Stimulated activated CD4-positive, alpha-beta T cell treated with anti-CD3 and anti-CD28 coated beads, TNF-alpha, amount 100 ng/mL, for 24 hours (primary cell): ENCODE data around the gene ZC3H12C.

Experiments
- DNase-seq, 3 experiments: peaks; one replicate each; pipeline ENCODE4 v3.0.0-alpha.2; 2020; ENCODE audit warnings: low read depth in 3 of 3

The ZC3H12C gene

DNA sequence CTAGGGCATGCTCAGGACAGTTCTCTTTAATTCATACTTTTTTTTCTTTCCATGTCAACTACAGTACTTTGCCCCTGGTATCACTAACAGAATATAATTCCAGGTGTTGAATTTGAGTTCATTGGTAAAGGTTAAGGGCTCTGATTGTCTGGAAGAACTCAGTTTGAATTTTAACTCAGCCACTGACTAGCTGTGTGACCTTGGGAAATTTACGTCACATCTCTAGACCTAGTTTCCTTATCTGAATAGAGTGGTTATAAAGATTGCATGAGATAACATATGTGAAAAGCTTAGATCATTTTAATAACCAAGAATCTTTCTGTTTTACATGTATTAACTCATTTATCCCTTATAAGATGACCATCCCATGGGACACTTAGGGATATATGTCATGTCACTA is 15.8 kb upstream of the ZC3H12C start:
- DNase-seq = no peak

DNA sequence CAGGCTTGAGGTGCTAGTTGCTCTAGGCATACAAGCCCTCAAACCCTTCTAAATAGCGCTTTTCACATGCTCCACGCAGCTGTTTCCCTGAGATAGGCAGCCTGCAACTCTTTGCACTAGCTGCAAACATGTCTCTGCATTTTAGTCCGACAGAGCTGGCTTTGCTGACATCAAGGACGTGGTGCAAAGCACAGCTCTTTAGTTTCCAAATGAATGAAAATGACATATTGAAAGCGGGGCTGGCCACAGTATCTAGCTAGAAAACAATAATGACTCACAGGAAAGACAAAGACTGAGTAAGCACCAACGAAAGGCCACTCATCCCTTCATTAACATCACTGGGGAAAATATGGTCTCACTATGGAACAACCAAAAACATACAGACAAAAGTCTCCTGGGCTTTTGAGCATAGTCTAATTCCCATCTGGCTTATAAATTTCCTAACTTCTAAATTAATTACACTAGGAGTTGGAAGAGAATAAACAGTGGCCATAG is 15.3 kb upstream of the ZC3H12C start:
- DNase-seq = peak in 1 of 3 experiments; percentile 14

DNA sequence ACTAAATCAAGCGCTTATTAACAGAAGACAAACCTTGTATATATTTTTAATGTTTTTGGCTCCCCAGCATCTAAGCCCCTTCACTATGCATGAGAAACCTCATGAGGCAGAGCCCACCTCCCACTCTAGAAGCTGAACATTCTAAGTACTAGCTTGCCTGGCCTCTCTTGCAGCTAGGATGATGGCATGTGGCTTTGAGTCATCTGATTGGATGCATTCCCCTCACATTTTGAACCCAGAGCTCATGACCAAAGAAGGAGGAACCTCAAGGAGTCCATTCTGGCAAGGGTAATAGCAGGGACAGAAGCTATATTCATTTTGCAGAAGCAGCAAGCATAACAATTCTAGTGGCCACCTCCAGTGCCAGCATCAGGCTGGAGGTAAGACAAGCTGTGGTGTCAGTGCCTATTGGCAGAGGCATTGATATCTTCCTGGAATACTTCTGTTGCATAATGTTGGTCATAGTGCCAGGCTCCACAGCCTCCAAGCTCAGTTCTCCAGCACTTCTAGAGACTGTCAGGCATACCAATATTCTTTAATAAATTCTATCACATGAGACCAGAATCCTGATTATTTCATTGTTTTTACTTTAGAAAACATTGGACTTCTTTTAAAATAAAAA is 14.2 kb upstream of the ZC3H12C start:
- no peak for DNase-seq

DNA sequence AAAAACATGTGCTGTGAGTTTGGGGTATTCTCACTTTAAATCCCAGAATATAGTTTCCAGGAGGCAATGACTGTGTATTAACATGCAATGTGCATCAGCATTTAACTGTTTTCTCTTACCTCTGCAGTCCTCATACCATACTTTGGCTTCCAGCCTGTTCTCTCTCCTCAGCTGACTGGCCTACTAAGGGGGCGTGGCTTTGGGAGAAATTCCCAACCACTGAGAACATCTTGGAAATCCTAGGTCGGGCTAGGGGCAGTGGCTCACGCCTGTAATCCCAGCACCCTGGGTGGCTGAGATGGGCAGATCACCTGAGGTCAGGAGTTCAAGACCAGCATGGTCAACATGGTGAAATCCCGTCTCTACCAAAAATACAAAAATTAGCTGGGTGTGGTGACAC is 13.5 kb upstream of the ZC3H12C start:
- DNase-seq = no peak

DNA sequence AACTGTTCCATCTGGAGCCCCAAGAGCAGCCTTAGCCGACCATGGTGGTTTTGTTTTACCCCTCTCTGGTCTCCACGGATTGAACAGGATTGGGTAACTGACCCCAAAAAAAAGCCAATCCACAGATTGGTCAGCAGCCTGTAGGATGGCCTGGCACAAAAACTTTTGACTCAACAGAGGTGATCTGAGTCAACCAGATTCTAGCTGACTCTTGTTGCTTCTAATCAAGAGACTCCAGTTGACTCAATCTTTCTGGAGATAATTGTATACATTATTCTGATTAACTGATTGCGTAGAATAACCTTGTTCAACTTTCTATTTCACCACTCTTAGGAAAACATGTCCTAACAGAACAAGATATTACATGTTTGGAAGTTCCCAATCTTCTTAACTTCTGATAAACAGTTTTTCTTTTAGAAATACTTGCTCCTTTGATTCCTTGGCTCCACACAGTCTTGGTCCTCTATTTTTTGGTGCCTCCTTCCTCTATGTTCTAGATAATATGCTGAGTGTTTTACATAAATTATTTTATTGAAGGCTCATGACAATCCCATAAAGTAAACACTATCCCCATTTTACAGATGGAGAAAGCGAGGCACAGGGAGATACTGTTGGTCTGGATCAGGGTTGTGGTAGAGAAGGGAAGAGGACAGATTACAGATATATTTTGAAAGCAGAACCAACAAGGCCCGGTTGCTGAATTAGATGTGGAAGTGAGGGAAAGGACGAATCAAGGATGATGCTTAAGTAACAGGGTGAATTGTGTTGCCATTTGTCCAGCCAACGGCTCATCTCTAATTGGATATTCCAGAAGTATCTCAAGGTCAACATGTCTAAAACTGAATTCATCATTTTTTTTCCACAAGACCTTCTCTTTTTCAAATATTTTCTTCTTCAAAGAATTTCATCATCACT is 11.5 kb upstream of the ZC3H12C start:
- no peak for DNase-seq

DNA sequence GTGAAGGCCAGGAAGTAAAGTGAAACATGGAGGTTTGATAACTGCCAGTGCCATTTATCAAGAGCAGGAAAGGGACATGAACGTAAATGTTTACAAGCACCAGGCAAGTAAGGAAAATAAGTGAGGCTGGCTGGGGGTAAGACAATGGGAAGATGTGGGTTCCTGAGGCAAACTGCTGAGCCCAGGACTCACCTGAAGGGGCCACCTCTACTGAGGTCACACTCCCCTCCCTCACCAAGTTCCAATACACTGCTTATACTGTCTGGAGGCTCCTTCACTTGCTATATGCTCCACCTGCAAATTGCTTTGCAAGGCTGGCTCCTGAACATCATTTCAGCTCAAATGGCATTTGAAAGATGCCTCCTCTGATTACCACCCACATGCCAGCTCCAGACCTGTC is 10.3 kb upstream of the ZC3H12C start:
- no peak for DNase-seq

DNA sequence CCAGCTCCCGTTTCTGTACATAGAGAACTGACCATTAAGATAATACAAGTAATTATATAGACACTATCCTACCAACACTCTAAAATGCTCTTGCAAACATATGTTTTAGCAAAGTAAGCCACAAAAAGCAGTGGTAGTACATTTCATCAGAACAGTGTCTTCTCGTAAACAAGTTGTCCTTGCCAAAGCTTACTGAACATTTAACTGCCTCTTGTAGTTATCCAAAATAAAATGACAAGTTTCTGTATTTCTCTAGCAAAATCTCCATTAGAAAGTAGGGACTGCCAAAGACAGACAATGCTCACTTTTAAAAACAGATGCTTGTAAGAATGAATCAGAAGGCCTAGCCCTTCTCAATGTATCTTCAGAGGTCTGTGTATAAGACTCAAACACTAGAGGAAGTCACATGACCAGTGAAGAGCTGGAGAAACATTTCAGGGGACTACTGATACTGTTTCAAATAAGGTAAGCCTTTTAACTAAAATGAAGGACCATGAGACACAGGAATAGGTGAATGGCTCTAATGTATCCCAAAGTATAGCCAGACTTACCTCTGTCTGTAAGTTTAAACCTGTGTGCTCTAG is 7.8 kb upstream of the ZC3H12C start:
- no peak for DNase-seq

DNA sequence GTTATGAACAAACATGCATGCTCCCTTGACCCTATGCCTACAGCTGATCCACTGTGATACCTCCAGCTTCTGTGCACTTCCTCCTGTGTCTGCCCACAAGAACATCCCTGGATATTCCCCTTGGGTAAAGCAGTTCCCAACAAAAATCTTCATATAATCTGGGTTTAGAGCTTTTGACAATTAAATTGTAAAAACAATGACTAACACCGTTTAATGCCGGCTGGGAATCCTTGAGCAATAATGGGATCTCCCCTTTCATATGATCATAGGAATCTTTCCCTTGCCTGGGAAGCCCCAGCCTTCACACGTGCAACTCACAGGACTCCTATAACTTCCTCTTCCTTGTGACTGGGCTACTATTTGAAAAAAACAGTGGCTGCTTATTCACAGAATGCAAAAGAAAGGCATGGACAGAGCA is 6.3 kb upstream of the ZC3H12C start:
- no peak for DNase-seq

DNA sequence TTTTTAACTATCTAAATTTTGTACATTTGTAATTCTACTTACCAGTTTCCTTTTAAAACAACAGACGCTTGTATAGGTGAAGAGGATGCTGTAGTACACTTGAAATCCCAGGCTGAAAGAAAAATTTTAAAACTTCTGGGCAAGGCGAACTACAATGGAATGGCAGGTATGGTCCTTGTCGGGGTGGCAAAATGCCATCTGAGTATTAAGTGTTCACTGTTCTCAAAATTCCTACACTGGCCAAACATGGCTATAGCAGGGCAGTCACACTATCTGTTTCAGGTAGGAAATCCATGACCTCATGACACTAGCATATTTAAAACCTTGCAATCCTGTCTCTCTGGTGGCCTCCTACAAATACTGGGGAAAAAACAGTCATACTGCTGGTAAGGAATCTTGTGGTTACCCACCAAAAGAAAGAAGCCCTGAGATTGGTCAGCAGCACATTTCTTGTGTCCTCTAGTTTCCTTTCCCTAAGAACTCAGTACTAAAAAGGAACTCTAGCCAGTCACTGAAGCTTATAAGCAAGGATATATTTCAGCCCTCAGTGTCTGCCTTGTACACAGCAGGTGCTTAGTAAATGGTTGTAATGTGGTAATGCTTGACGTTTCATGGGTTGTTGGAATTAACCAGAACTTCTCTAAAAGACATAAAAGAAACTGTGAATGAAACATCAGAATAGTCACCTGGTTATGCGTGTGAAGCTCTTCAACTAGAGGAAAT is 5.2 kb upstream of the ZC3H12C start:
- no peak for DNase-seq

DNA sequence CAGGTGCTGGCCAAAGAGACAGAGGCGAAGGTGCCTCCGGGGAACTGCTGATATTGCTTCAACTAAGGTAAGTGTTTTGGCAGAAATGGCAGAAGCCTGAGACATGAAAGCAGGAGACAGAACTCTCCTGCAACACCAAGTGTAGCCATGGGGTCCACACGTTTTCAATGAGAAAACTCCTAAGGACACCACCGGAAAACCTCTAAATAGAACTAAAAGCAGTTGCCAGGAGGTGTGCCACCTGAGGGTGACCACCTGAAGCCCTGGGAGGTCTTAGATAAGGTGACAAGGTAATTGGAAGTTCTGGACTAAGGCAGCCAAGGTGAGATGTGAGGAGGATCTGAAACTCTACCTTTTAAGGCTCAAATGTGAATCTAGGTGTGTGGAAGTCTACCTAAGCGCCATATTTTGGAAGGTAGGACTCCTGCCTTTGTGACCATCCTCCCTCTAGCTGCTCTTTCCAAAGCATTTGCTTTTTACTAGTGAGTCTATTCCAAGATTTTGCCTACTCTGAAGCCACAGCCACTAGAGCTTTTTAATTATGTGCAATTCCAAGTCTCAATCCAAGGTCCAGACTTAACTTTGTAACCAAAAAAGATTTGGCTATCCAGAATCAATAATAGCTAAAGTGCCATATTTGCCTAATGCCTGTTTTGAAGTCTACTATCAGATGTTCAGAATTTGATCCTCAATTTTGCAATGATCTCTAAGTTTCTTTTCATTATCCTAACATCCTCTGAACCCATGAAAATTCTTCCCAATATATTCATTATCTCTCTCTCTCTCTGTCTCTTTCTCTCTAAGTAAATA is 4.5 kb upstream of the ZC3H12C start:
- DNase-seq = no peak

DNA sequence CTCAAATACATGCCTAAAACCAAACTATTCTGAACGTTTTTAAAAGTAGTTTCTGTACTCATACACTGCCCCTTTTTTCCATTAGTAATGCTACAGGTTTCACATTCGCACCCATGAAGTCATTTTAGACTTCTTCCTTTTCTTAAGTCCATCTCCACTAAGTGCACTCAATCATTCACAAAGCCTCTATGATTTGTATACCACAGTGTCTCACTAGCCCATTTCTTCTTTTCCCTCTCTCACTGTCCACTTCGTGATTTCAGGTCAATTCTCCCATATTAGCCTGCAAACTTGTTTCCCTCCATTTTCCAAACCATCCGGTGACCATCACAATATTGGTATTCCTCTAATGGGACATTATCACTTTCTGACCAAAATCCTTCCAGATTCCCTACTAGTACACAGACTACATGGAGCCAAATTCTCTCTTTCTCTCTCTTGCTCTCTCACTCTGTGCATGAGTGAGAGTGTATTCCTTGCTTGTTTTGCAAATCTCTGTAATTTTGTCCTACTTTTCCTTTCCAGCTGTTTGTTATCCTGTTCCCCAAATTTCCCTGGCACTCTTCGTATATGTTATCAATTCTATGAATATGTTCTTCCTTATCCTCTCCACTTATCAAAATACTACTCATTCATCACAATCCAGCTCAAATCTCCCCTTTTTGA is 3.4 kb upstream of the ZC3H12C start:
- no peak for DNase-seq

DNA sequence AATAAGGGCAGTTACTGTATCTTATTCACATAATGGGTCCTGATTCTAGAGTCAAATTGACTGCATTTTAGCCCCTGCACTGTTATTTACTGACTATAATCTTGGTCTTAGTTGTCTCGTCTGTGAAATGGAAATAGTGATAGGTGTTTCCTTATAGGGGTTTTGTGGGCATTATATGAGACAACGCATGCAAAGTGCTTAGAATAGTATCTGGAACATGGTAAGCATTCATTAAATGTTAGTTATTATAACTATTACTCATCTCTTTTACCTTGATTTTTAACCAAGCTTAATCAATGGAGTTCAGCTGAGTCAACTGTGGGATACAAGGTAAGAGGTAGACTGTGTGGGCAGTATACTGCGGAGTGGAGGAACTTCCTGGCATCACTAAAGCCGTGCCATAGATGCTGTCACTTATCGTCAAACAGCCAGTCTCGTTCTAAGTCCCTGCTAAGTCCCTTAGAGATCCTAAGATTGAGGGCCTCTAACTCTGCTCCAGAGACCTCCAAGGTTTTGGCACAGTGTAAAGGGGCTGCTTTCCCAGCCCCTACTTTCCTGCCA is 2.6 kb upstream of the ZC3H12C start:
- no peak for DNase-seq

DNA sequence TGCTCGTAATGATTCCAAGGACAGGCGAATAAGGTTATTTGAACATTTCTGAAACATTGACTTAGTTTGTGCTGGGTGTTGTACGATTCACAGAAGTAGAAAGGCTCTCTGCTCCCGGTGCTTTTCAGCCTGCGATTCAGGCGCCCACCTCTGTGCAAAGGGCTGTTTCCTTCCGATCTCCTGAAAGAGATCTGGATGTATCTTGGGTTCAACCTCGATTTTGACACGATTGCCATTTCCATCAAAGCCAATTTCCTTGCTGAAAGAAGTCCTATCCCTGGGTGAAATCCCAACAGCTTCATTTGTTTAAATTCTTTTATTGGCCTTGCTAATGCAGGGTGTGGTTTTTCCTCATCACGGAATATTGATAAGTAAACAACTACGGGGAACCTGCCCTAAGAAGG is 1.1 kb upstream of the ZC3H12C start:
- DNase-seq = no peak

DNA sequence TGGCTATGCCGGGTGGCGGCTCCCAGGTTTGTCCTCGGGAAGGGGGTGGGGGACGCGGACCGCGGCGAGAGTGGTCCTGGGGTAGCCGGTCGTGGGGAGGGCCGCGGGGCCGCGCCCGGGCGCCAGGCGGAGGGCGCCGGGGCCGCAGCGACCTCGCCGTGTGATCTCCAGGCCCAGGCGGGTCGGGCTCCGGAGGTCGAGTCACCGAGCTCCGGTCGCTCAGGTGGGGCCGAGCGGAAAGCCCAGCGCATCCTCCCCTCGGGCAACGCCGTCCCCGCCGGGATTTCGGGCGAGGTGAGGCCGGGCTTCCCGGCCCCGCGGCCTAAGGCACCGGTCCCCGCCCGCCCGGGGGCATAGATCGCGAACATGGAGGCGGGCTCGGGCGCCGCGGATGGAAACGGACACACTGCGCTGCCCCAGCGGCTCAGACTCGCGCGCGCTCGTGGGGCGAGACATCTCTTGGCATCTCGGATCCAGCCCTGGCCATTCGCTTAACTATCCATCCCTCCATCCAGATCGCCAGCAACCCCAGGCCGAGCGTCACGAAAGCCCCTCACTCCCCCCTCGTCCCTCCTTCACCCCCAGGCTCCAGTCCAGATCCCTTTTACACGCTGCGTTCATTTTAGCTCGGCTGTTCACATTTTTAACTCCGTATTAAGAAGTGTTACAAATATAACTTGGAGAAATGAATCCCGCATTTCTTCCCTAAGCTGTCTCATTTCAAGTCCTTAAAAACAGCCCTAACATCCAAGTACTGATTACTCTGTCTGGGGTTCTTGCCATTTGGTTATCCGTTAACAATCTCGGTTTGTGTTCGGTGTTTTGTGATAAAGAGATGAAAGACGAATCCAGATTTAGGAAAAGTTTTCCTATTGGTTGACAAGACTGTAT is 460 bp downstream of the ZC3H12C start:
- peak in 1 of 3 experiments; percentile 2 for DNase-seq

DNA sequence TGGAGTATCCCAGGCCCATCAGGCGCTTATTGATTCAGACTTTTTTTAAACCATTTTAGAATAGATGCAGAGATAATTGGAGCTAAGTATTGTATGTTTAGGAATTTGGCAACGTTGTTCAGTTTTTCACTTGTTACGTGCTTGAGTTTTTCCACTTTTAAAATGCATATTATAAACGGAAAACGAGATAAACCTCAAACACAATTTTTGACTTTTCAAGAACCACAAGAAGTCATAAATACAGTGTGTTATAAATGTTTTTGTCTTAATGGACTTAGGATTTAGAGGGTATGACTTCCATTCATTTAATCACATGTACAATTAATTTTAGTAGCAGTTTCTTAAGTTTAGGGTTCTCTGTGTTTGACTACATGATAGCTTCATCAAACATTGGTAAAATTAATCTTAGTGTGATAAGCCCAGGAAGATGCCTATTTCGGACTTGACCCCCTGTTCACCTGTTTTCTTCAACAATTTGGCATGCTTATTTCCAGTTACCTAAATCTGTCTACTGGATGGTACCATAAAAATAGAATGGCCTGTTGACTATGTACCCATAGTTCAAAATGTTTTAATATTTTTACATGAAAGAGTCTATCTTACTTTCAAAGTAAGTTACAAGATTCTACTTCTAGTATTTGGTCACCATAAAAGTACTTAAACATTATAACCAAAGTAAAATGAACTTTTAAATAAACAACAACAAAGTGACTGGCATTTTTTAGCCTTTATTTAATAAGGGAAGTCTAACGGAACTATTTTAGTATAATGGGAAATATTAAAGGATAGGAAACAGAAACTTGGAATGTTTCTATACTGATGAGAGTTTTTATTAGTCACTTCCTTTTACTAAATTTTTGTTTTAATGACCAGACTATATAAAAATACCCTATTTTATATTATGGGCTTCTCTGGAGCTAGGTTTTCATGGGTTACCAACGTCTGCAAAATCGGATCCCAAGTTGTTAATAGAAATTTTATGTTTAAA is 1.4 kb downstream of the ZC3H12C start:
- DNase-seq = no peak

DNA sequence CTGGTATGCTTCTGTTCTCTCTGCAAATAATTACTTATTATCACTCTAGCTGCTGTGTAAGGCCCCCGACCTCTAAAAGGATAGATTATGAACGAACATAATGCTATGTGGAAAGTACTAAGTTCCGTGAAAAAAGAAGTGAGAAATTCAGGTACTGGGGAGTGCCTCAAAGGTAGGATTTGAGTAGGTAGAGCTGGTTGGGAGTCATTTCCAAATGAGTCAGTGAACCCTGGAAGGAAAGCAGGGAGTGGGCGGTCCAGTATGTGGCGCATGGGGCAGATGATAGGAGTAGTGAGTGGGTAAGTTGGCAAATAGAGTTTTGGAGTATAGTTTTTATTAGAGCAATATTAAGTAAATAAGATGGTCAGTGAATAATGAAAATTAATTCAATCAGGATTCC is 2.4 kb downstream of the ZC3H12C start:
- DNase-seq = no peak

DNA sequence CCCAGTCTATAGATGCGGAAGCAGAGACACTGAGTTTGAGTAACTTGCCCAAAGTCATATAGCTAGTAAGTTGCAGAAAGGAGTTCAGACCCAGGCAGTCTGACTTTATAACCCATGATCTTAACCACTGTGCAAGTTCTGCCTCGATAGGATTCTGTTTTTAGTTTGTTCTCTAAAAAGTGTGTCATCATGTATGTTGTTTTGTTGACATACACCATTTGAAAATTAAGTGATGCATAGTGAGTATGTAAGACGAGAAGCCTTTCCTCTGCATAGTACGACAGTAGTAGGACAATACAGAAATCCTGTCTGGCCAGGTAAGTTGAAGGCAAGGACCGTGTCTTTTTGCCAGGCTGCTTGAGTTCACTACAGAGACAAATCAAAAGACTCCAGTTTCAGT is 3.3 kb downstream of the ZC3H12C start:
- no peak for DNase-seq

DNA sequence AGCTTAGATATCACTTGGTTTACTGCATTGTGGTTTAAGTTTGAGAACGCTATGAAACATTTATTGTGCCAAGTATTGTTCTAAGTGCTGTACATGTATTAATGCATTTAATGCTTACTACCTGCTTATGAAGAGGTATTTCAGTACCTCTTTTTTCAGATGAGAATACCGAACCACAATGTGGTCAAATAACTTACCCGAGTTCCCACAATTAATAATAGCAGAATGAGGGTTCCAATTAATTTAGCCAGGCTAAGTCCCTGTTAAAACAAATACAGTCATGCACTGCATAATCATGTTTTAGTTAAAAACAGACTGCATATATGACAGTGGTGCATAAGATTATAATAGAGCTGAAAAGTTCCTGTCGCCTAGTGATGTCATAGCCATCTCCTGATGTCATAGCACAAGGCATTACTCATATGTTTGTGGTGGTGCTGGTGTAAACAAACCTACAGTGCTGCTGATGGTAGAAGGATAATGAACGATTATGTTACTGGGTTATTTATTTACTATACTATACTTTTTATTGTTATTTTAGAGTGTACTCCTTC is 4.3 kb downstream of the ZC3H12C start:
- DNase-seq = no peak
